SK-N-SH (cell line): Measurements from ENCODE around the gene DNAJC4. TPM values are rescaled to one million over a fixed set of nuclear protein-coding genes. Genes with fewer than 3 reads are reported as not detected.
A peak's percentile ranks its signal among the peaks of the same experiment; 100 is the strongest.

ENCODE experiments used
- CTCF ChIA-PET: fragments of 300-600, 350-600 bp; formaldehyde crosslinking; extraction: SDS; loops from one replicate; lab custom pipeline; 2021; lab: Yijun Ruan, JAX
- POLR2A ChIA-PET: fragments of 350-600 bp; sonication (Branson Sonifier 250); formaldehyde crosslinking; extraction: SDS; loops from one replicate; lab custom pipeline; 2020; ENCODE audit warnings: antibody characterized with exemption, inconsistent platforms; lab: Yijun Ruan, JAX
- DNase-seq: peaks from one replicate; pipeline ENCODE4 v3.0.0; 2012
- H2AFZ ChIP-seq: fragments of 200-600 bp; sonication (generic); 2 replicates; pipeline ENCODE4 v1.8.1; 2016; ENCODE audit warnings: antibody characterized with exemption, mild to moderate bottlenecking, low read depth
- H3F3A ChIP-seq: fragments of 200-600 bp; sonication (generic); replicated peaks from 2 replicates; pipeline ENCODE3; 2016; ENCODE audit warnings: antibody characterized with exemption, mild to moderate bottlenecking; ENCODE audit not compliant: insufficient read depth
- H3K27ac ChIP-seq, 2 experiments: fragments of 200-500 bp in 1 of 2; fragments of 200-600 bp in 1 of 2; sonication (Bioruptor generic) in 1 of 2; sonication (generic), shearing (Covaris generic) in 1 of 2; 2 replicates each; pipeline versions ENCODE4 v1.5.1 to v1.6.1; 2014 to 2016; ENCODE audit warnings: low read depth in 2 of 2, inconsistent platforms in 1 of 2, low read length in 1 of 2, mild to moderate bottlenecking in 1 of 2, mixed read lengths in 1 of 2
- H3K27me3 ChIP-seq: fragments of 200-600 bp; sonication (generic), shearing (Covaris generic); 2 replicates; pipeline ENCODE4 v1.6.1; 2016; ENCODE audit warnings: mixed run types; ENCODE audit not compliant: insufficient read depth
- H3K36me3 ChIP-seq, 2 experiments: fragments of 200-500 bp in 1 of 2; fragments of 200-600 bp in 1 of 2; sonication (Bioruptor generic) in 1 of 2; sonication (generic) in 1 of 2; replicated peaks in 1 of 2; 2 replicates each; pipeline versions ENCODE3 to v1.5.1; 2014 to 2016; ENCODE audit warnings: low read length in 1 of 2, mild to moderate bottlenecking in 1 of 2; ENCODE audit not compliant: insufficient read depth in 2 of 2, control insufficient read depth in 1 of 2
- H3K4me1 ChIP-seq, 2 experiments: fragments of 200-500 bp in 1 of 2; fragments of 200-600 bp in 1 of 2; sonication (Bioruptor generic) in 1 of 2; sonication (generic), shearing (Covaris generic) in 1 of 2; 2 replicates each; pipeline versions ENCODE4 v1.5.1 to v1.6.1; 2014 to 2016; ENCODE audit warnings: low read depth in 1 of 2, low read length in 1 of 2, mixed run types in 1 of 2; ENCODE audit not compliant: insufficient read depth in 2 of 2, control insufficient read depth in 1 of 2
- H3K4me2 ChIP-seq: fragments of 200-600 bp; sonication (generic), shearing (Covaris generic); 2 replicates; pipeline ENCODE4 v1.6.1; 2017; ENCODE audit warnings: mixed run types
- H3K4me3 ChIP-seq, 2 experiments: fragments of 200-500 bp in 1 of 2; fragments of 200-600 bp in 1 of 2; sonication (Bioruptor generic) in 1 of 2; sonication (generic), shearing (Covaris generic) in 1 of 2; 2 replicates each; pipeline versions ENCODE4 v1.5.1 to v1.8.1; 2014 to 2016; ENCODE audit warnings: low read depth in 2 of 2, inconsistent platforms in 1 of 2, low read length in 1 of 2, mild to moderate bottlenecking in 1 of 2, mixed read lengths in 1 of 2, moderate library complexity in 1 of 2
- H3K79me2 ChIP-seq: fragments of 200-600 bp; sonication (generic); 2 replicates; pipeline ENCODE4 v1.8.1; 2017; ENCODE audit warnings: mild to moderate bottlenecking; ENCODE audit not compliant: insufficient read depth
- H3K9ac ChIP-seq: fragments of 200-600 bp; sonication (generic); 2 replicates; pipeline ENCODE4 v1.6.1; 2017; ENCODE audit warnings: mixed run types
- H3K9me2 ChIP-seq: fragments of 200-600 bp; sonication (generic); 2 replicates; pipeline ENCODE4 v1.6.1; 2017; ENCODE audit warnings: mixed run types
- H3K9me3 ChIP-seq: fragments of 200-600 bp; sonication (generic); 2 replicates; pipeline ENCODE4 v1.6.1; 2017; ENCODE audit warnings: mixed run types, mild to moderate bottlenecking, moderate library complexity
- H4K20me1 ChIP-seq: fragments of 200-600 bp; sonication (generic); 2 replicates; pipeline ENCODE4 v1.6.1; 2017; ENCODE audit warnings: mild to moderate bottlenecking, mixed run types; ENCODE audit not compliant: insufficient read depth
- CHD2 ChIP-seq: fragments of 150-350 bp; IDR thresholded peaks from 2 replicates; pipeline ENCODE4 v1.6.1; 2018; ENCODE audit warnings: low read length; ENCODE audit not compliant: partially characterized antibody
- EZH2phosphoT487 ChIP-seq: fragments of 200-600 bp; sonication (generic); IDR thresholded peaks from 2 replicates; pipeline ENCODE4 v1.6.1; 2017; ENCODE audit warnings: low read depth, mixed run types, mild to moderate bottlenecking, antibody characterized with exemption, moderate library complexity, borderline replicate concordance
- FOSL2 ChIP-seq: IDR thresholded peaks from 2 replicates; pipeline ENCODE4 v1.4.0; 2012; ENCODE audit warnings: low read depth, mild to moderate bottlenecking, moderate library complexity, borderline replicate concordance
- FOXJ3 ChIP-seq: sonication (generic); formaldehyde crosslinking; IDR thresholded peaks from 2 replicates; pipeline ENCODE4 v1.5.1; 2020; ENCODE audit warnings: mild to moderate bottlenecking, missing genetic modification reagents
- GABPA ChIP-seq: IDR thresholded peaks from 2 replicates; pipeline ENCODE4 v1.4.0; 2012; ENCODE audit warnings: low read depth, mild to moderate bottlenecking
- GATA2 ChIP-seq: sonication (generic); formaldehyde crosslinking; IDR thresholded peaks from 2 replicates; pipeline ENCODE4 v1.5.0; 2020; ENCODE audit warnings: mild to moderate bottlenecking, missing genetic modification reagents
- NFIC ChIP-seq: IDR thresholded peaks from 2 replicates; pipeline ENCODE4 v1.4.0; 2012; ENCODE audit warnings: borderline replicate concordance
- PBX3 ChIP-seq: IDR thresholded peaks from 2 replicates; pipeline ENCODE4; 2012
- POLR2AphosphoS5 ChIP-seq: IDR thresholded peaks from 2 replicates; pipeline ENCODE4 v1.6.1; 2012; ENCODE audit warnings: low read depth, low read length
- RAD21 ChIP-seq: IDR thresholded peaks from 2 replicates; pipeline ENCODE4 v1.6.1; 2012; ENCODE audit warnings: mild to moderate bottlenecking, low read length
- RCOR1 ChIP-seq: fragments of 150-350 bp; IDR thresholded peaks from 2 replicates; pipeline ENCODE4 v1.6.1; 2017; ENCODE audit warnings: antibody characterized with exemption, low read length
- SMC3 ChIP-seq: IDR thresholded peaks from 2 replicates; pipeline ENCODE4 v1.6.1; 2012; ENCODE audit warnings: low read depth, low read length, improper control_type of control experiment
- TAF1 ChIP-seq: IDR thresholded peaks from 2 replicates; pipeline ENCODE4 v1.6.1; 2012; ENCODE audit warnings: low read depth, mild to moderate bottlenecking, low read length, moderate library complexity, borderline replicate concordance
- TEAD4 ChIP-seq: IDR thresholded peaks from 2 replicates; pipeline ENCODE4 v1.4.0; 2012; ENCODE audit warnings: mild to moderate bottlenecking, borderline replicate concordance; ENCODE audit not compliant: insufficient read depth
- YY1 ChIP-seq: IDR thresholded peaks from 2 replicates; pipeline ENCODE4 v1.4.0; 2012; ENCODE audit warnings: low read depth, mild to moderate bottlenecking
- ZBTB33 ChIP-seq: IDR thresholded peaks from 2 replicates; pipeline ENCODE4 v1.4.0; 2012; ENCODE audit warnings: low read depth, borderline replicate concordance
- WGBS: methylation state at CpG from one replicate; pipeline ENCODE4 v1.1.6; 2017; ENCODE audit warnings: low lambda C conversion rate; 5-methylcytosine and 5-hydroxymethylcytosine counted together
- polyA plus RNA-seq, 3 experiments: library from polyadenylated mRNA; depleted of rRNA; stranded (reverse); fragments of >200 nt; gene quantifications; 2 replicates each; pipeline ENCODE4 v1.2.3, GENCODE V29; 2012

The DNAJC4 gene
- polyA plus RNA-seq, 1 of the 3 experiments (the other 2 are of a cell fraction) = 52.1 TPM

GRCh38 chr11:64241491-64242374 is 11.4 kb downstream of the DNAJC4 start:
- H3K27me3 ChIP-seq = no peaks in the 10 kb centered on the region
- H3K36me3 ChIP-seq = peaks cover 10 to 32% of the 10 kb centered on the region in 2 experiments
- ChIA-PET POLR2A (interaction anchor here (0.6 to 12.4 kb wide), 13 partner anchors 8 to 152 kb away, joined by 3 to 112 read pairs (median 4); partner anchors contain the start of genes BAD, DNAJC4, ESRRA and GPR137), CTCF (interaction anchor here (0.6 to 3.3 kb wide), 5 partner anchors 10 to 89 kb away, joined by 3 to 17 read pairs (median 6); partner anchors contain the start of gene PLCB3)
- peaks cover 28% of the 10 kb centered on the region for H3F3A ChIP-seq
- no peaks in the 10 kb centered on the region for H3K9me2 ChIP-seq
- under 1% methylated on average over 34 of the region's 63 CpGs for WGBS
- peak; percentile 95 for DNase-seq
- H3K27ac ChIP-seq = peak overlapping the region; percentile 67 to 90; a peak in 3 of 4 replicates
- H3K4me2 ChIP-seq = peak overlapping the region; percentile 98
- no peaks in the 10 kb centered on the region for H4K20me1 ChIP-seq
- peaks cover 15 to 38% of the 10 kb centered on the region in 2 experiments; a peak in 2 of 4 replicates for H3K4me1 ChIP-seq
- 0 out of 2 replicates have a peak overlapping the region, but pooled peaks have one; percentile 0 for H2AFZ ChIP-seq
- peak overlapping the region; percentile 78 to 92 for H3K4me3 ChIP-seq
- H3K9me3 ChIP-seq = no peaks in the 10 kb centered on the region
- H3K9ac ChIP-seq = peak overlapping the region; percentile 84
- H3K79me2 ChIP-seq = peaks cover 48% of the 10 kb centered on the region
- TF ChIP-seq TAF1 (peak; percentile 66), PBX3 (peak; percentile 96), POLR2AphosphoS5 (peak; percentile 65; the same call in 1 of the 2 replicates), GABPA (peak; percentile 7; the same call in 1 of the 2 replicates), YY1 (peak; percentile 83), RAD21 (no peak), TEAD4 (no peak)

GRCh38 chr11:64243236-64243854 is 13.0 kb downstream of the DNAJC4 start:
- Histone ChIP-seq H3K9me2 (no peaks in the 10 kb centered on the region), H4K20me1 (no peaks in the 10 kb centered on the region), H3K4me3 (no peak overlapping the region), H3K36me3 (peaks cover 10 to 21% of the 10 kb centered on the region in 2 experiments), H3K9me3 (no peaks in the 10 kb centered on the region), H3K4me2 (peak overlapping the region; percentile 98), H3K27ac (peak overlapping the region; percentile 8 to 26; a peak in 2 of 4 replicates), H3K79me2 (peaks cover 48% of the 10 kb centered on the region), H3F3A (peaks cover 28% of the 10 kb centered on the region), H3K4me1 (peaks cover 15 to 46% of the 10 kb centered on the region in 2 experiments; a peak in 2 of 4 replicates), H2AFZ (no peak overlapping the region), H3K9ac (no peak overlapping the region), H3K27me3 (no peaks in the 10 kb centered on the region)
- DNase-seq = no peak
- WGBS = 82% methylated on average over 7 of the region's 8 CpGs
- POLR2A ChIA-PET = interaction anchor here (0.5 to 12.4 kb wide), 4 partner anchors 9 to 52 kb away, joined by 3 to 112 read pairs (median 22); no protein-coding TSS in a partner anchor
- TF ChIP-seq PBX3 = no peak
- no peak for TF ChIP-seq TEAD4
- TF ChIP-seq YY1 = no peak
- TF ChIP-seq RAD21 = no peak
- no peak for TF ChIP-seq GATA2 (CRISPR knock-in tag)
- TF ChIP-seq EZH2phosphoT487 = no peak
- no peak for TF ChIP-seq TAF1
- TF ChIP-seq CHD2 = peak; percentile 17
- TF ChIP-seq FOSL2 = 0 out of 2 replicates have a peak, but pooled peaks have one; percentile 3
- TF ChIP-seq FOXJ3 = no peak
- TF ChIP-seq ZBTB33 = no peak
- TF ChIP-seq SMC3 = no peak
- TF ChIP-seq NFIC = no peak
- no peak for TF ChIP-seq RCOR1
- CTCF ChIA-PET = interaction anchor here (0.6 to 3.3 kb wide), 10 partner anchors 8 to 61 kb away, joined by 3 to 17 read pairs (median 4); partner anchors contain the start of gene PLCB3
